SK-N-MC (cell line): ENCODE measurements around the gene TFF2.

Experiments
- EZH2 ChIP-seq: fragments of 200-600 bp; sonication (generic); IDR thresholded peaks from one replicate; pipeline ENCODE4 v1.6.1; 2017; ENCODE audit warnings: antibody characterized with exemption
- FOXP2 ChIP-seq: optimal IDR thresholded peaks from 2 replicates; pipeline ENCODE3; 2011; ENCODE audit warnings: mild to moderate bottlenecking, moderate library complexity; ENCODE audit not compliant: insufficient read depth; ENCODE audit errors: extremely low read length, control extremely low read depth
- POLR2AphosphoS5 ChIP-seq: IDR thresholded peaks from 2 replicates; pipeline ENCODE4 v1.6.1; 2012; ENCODE audit warnings: mild to moderate bottlenecking, low read depth, low read length, borderline replicate concordance

DNA sequence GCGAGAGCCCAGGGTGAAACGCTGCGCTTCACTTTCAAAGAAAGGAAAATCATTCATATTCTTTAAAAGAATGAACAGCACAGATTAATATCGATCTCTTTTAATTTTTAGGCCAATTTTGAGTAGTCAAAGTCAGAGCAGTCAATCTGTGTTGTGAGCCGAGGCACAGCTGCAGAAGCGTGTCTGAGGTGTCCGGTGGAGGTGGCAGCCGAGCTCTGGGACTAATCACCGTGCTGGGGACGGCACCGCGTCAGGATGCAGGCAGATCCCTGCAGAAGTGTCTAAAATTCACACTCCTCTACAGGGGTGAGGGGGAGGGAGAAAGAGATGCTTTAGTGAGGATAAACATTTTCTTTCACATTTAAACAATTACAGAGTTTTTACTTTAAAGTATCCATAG, 11.4 kb upstream of the TFF2 start:
- no peak for TF ChIP-seq POLR2AphosphoS5
- no peak for TF ChIP-seq EZH2
- no peak for TF ChIP-seq FOXP2
